GM12874 (cell line): ENCODE results near the gene BANK1.

Experiments used
- TF ChIP-seq, protein P1 (sequence below): IDR thresholded peaks from 2 replicates; pipeline ENCODE4 v1.5.1; 2011; ENCODE audit warnings: low read depth, mild to moderate bottlenecking, control low read depth, low read length, moderate library complexity; ENCODE audit not compliant: insufficient read depth

BANK1 gene

DNA sequence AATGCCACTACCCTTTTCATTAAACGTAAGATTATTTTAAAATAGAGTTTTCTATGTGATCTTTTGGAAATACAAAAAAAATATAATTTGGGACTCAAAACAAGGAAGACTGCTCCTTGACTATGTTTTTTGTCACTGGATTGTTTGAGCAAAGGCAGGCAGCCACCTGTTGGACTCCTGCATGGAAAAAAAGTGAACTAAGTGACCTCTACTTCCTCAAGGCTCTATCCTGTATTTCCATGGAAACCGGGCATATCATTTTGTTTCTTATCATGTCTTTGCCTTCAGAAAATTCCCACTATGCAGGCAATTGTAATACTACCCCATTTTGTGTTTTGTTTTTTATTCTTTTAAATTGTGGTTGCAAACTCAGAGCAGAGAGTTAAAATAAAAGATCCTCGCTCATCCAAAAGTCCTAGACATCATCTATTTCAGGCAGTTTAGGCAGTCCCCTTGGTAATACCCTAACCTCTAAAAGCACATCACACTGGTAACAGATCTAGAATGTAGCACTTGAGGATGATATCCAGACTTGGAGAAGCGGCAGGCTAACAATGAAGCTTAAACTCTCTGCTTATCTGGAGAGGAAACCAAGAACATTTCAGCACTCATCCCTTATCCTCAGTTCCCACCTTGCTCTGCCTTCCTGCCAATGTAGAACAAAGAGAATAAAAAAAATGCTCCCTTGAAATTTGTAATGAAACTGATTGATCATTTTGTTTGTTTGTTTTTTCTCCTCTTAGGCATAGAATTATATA is 165.7 kb downstream of the BANK1 start:
- TF ChIP-seq, protein P1, sequence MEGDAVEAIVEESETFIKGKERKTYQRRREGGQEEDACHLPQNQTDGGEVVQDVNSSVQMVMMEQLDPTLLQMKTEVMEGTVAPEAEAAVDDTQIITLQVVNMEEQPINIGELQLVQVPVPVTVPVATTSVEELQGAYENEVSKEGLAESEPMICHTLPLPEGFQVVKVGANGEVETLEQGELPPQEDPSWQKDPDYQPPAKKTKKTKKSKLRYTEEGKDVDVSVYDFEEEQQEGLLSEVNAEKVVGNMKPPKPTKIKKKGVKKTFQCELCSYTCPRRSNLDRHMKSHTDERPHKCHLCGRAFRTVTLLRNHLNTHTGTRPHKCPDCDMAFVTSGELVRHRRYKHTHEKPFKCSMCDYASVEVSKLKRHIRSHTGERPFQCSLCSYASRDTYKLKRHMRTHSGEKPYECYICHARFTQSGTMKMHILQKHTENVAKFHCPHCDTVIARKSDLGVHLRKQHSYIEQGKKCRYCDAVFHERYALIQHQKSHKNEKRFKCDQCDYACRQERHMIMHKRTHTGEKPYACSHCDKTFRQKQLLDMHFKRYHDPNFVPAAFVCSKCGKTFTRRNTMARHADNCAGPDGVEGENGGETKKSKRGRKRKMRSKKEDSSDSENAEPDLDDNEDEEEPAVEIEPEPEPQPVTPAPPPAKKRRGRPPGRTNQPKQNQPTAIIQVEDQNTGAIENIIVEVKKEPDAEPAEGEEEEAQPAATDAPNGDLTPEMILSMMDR = no peak

DNA sequence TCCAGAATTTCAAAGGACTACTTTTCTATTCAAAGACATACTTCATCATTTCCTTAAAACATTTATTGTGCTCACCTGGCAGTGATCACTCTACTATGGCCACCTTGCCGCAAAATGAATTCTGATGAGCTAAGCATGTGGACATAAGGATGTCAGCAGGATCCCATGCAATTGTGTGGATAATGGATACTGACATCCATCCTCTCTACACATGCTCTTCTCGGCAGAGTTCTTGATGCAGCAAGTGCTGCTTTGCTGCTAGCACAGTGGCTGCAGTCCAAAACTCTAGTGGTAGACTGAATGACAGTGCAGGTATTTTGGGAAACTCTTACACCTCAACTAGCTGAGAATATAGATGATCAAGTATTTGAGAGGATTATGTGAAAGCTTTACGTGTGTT is 168.0 kb downstream of the BANK1 start:
- TF ChIP-seq, protein P1 = no peak

DNA sequence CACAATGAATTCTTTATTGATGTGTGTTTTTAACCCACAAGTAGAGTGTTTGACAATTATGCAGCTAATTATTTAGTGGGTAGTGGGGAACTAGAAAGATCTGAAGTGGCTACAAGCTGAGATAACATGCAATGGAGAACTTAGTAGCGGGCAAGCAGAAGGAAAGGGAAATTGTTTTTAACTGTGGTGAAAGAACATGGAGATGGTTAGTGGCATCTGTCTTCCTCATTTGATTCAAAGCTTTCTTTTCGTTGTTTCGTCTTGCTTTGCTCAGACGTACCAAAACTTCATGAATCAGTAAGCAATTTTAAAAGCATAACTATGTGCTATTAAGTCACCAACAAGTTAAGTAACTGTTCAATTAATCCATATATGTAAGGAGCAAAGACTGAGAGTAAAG is 169.9 kb downstream of the BANK1 start:
- TF ChIP-seq, protein P1 = no peak

DNA sequence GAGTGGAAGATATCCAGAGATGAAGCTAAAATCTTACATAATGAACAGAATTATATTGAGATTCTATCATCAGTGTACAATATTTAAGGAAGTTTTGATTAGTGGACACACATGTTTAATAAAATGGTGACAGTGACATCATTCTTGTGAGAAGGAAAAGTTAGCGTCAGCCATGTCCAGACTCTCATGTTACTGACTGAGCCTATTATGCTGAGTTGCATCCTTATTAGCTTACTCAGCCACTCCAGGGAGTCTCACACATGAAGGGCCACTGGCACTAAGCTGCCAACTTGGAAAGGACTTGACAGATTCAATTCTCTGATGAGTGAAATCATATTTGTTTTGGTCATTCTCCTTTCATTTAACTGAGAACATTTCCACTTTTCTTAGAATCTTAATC is 170.6 kb downstream of the BANK1 start:
- TF ChIP-seq, protein P1 = no peak

DNA sequence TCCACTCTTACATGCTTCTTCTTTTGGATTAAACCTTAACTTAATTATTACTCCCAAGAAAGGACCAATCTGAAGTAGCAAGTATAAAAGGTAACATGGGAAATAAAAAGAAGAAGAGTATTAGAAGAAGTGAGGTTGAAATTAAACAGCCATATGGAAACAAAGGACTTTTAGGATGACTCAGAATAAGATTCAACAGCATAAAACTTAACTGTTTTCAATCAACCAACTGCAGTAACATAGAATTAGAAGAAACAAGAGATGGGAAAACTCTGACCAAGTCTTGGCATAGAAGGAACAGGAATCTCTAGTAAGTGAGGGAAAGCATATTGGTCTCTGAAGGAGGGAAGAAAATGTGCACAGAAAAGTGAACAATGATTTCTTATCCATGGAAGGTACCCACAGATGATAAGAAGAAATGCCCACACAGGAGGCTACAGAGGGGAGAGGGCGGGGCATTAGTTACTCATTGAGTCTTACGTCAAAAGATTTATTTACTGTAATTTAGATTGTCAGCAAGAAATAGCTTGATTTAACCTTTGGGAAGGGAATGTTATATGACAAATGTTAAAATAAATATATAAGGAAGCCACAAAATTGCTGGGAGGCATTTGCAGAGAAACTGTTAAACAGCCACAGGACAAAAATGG is 177.3 kb downstream of the BANK1 start:
- TF ChIP-seq, protein P1 = no peak

DNA sequence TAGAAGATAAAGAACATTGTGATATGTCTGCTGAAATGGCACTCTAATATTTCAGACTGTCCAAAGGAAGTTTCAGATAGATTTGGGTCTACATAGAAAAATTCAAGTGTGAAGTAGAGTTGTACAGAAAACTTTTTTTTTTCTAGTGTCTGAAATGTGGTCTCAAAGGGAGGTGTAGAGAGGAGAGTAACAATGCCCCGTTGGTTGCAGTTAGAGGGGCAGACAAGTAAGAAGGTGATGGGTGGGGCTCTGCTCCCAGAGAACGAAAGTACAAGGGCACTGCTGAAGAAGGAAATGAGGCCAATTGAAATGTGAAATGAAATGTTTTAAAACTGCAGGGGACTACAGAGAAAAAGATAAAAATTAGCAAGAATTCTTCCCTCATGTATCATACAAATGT is 177.8 kb downstream of the BANK1 start:
- TF ChIP-seq, protein P1 = no peak

DNA sequence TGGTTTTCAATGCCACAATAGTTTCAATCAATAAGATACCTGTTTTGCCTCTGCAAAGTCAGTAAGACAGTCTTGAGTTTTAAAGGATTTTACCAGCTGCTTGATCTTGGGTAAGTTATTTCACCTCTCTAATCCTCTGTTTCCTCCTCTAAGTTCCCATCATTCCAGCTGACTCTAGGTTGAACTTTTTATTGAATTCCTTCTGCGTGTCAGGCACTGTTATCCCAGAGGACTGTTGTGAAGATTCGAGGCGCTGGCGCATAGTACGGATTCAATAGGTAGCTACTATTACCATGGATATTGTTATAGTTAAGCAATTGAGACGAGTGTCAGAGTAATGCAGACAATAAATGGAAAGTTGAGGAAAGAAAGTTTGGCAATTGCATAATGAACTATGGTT is 179.4 kb downstream of the BANK1 start:
- TF ChIP-seq, protein P1 = no peak
